D721Med (cell line): ENCODE measurements around the gene CD300A.

Experiments
- DNase-seq: peaks from one replicate; pipeline ENCODE4 v3.0.0; 2011; ENCODE audit warnings: low spot score; ENCODE audit not compliant: insufficient read length
- FAIRE-seq: peaks from 2 replicates; lab custom pipeline; 2011; peaks lifted over from hg19 to GRCh38; lab: Jason Lieb, UNC
- CTCF ChIP-seq: IDR thresholded peaks from 2 replicates; pipeline ENCODE4 v1.5.1; 2012; ENCODE audit warnings: mild to moderate bottlenecking, control low read depth; ENCODE audit not compliant: insufficient read depth; ENCODE audit errors: missing control alignments

CD300A gene

GRCh38 chr17:74471341-74471740 lies 4.9 kb downstream of the CD300A start:
- no peak for TF ChIP-seq CTCF
- no peak for DNase-seq
- FAIRE-seq: no peak

GRCh38 chr17:74472890-74473289 lies 6.5 kb downstream of the CD300A start:
- DNase-seq (no peak), FAIRE-seq (no peak)
- no peak for TF ChIP-seq CTCF

- no peak for TF ChIP-seq CTCF
- DNase-seq (no peak), FAIRE-seq (no peak)
Measured at GRCh38 chr17:74473294-74473693, 6.9 kb downstream of the CD300A start.

GRCh38 chr17:74474043-74474792 lies 7.8 kb downstream of the CD300A start:
- no peak for FAIRE-seq
- TF ChIP-seq CTCF: no peak
- no peak for DNase-seq

GRCh38 chr17:74475189-74475588 lies 8.8 kb downstream of the CD300A start:
- TF ChIP-seq CTCF: no peak
- FAIRE-seq (no peak), DNase-seq (no peak)

- TF ChIP-seq CTCF: no peak
- DNase-seq: no peak
- FAIRE-seq: no peak
Measured at GRCh38 chr17:74477411-74477810, 11.0 kb downstream of the CD300A start.

GRCh38 chr17:74478420-74479100 lies 12.1 kb downstream of the CD300A start:
- DNase-seq (no peak), FAIRE-seq (no peak)
- TF ChIP-seq CTCF: no peak
